ENCODE data around the gene FHIP2A. TPM values are rescaled to one million over a fixed set of nuclear protein-coding genes. Genes with fewer than 3 reads are reported as not detected.
"Not testable (repeated sequence)": the region's sequence is repeated elsewhere in the genome, so short reads cannot be mapped to it uniquely, and the experiment has no call there.

The FHIP2A gene
- polyA plus RNA-seq, 4 donors: 27.6 to 44.3 (median 33.5) TPM

GRCh38 chr10:114811862-114812261 is 9.7 kb upstream of the FHIP2A start:
- DNase-seq (ENCODE audit: low read depth in 4 of 4, low spot score in 3 of 4): no peak

GRCh38 chr10:114815791-114816190 is 5.8 kb upstream of the FHIP2A start:
- DNase-seq (ENCODE audit: low read depth in 4 of 4, low spot score in 3 of 4): no peak

- no peak for DNase-seq (ENCODE audit: low read depth in 4 of 4, low spot score in 3 of 4)
These were observed 5.3 kb upstream of the FHIP2A start for GRCh38 chr10:114816308-114816707.

- no peak for DNase-seq (ENCODE audit: low read depth in 4 of 4, low spot score in 3 of 4)
These were observed 2.3 kb upstream of the FHIP2A start for GRCh38 chr10:114819322-114819721.

- DNase-seq (ENCODE audit: low read depth in 4 of 4, low spot score in 3 of 4): peak in 3 of 4 donors; percentile 12 to 52 (median 23)
These were observed 399 bp downstream of the FHIP2A start for GRCh38 chr10:114821915-114822443.

DNA sequence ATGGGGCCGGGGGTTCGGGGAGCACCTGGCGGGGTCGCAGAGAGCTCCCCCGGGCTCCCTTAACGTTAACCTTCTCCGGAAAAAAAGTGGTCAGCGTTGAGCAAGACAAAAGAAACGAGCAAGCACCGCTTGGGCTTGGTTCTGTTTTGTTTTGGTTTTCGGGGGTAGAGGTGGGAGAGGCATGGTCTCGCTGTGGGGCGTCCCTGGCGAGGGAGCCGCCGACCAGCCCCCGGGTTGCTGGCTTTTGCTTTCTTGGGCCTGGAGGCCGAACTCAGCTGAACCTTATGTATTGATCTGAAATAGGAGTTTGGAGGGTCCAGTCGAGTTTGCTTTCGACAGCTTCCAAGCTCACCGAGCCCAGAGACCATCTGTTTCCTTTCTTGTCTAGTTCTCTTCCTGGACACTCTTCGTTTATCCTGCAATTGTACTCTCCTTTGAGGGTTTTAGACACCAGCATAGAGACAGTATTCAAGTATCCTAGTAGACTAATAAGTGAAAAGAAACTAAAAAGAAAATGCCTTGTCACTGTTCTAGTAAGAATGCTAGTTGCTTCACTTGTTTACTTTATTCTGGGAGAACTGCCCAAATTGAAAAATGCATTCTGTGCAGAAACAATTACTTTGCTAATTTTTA is 980 bp downstream of the FHIP2A start:
- peak in 3 of 4 donors; percentile 33 to 50 (median 47) for DNase-seq (ENCODE audit: low read depth in 4 of 4, low spot score in 3 of 4)

GRCh38 chr10:114823077-114823463 is 1.5 kb downstream of the FHIP2A start:
- DNase-seq (ENCODE audit: low read depth in 4 of 4, low spot score in 3 of 4): peak in 3 of 4 donors; percentile 8 to 31 (median 10)

DNA sequence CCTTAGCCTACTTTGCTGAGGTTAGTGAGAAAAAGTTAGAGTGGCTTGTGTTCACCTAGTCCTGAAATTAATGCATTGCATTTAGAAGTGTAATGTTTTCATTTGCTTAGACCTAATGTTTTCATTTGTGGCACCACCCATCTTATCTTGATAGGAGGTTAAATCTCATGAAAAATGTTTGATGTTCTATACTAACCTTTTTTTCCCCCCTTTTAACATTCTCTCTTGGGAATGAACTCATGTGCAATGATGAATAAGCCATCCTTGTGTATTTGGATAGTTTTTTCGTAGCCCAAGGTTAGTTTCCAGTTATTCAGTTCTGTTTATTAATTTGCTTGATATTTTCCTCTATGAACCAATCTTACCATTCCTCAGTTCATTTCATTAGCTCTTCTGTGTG is 2.8 kb downstream of the FHIP2A start:
- DNase-seq (ENCODE audit: low read depth in 4 of 4, low spot score in 3 of 4): no peak

GRCh38 chr10:114825513-114826253 is 4.1 kb downstream of the FHIP2A start:
- DNase-seq (ENCODE audit: low read depth in 4 of 4, low spot score in 3 of 4): no peak

DNA sequence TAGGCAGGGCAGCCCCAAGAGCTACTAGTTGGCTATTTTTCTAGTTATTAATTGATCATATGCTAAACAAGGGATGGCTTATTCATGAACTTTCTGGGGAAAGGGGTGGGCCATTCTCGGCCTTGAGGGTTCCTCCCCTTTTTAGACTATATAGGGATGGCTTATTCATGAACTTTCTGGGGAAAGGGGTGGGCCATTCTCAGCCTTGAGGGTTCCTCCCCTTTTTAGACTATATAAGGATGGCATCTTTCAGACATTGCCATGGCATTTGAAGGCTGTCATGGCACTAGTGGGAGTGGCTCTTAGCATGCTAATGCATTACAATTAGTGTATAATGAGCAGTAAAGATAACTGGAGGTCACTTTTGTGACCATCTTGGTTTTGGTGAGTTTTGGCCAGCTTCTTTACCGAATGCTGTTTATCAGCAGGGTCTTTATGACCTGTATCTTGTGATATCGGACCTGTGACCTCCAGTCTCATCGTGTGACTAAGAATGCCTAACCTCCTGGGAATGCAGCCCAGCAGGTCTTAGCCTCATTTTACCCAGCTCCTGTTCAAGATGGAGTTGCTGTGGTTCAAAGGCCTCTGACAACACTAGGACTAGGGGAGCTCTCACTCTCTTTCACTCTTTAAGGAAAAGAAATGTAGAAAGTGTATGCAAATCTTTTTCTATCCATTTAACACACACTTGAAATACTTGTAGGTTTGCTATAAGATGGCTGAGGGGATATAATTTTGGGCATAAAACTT is 7.8 kb downstream of the FHIP2A start:
- no peak for DNase-seq (ENCODE audit: low read depth in 4 of 4, low spot score in 3 of 4)

GRCh38 chr10:114831186-114831867 is 9.7 kb downstream of the FHIP2A start:
- DNase-seq (ENCODE audit: low read depth in 4 of 4, low spot score in 3 of 4): no peak

- no peak for DNase-seq (ENCODE audit: low read depth in 4 of 4, low spot score in 3 of 4)
These were observed 16.1 kb downstream of the FHIP2A start for GRCh38 chr10:114837690-114838089.

- DNase-seq (ENCODE audit: low read depth in 4 of 4, low spot score in 3 of 4): no peak
These were observed 18.3 kb downstream of the FHIP2A start for GRCh38 chr10:114839901-114840300.

DNA sequence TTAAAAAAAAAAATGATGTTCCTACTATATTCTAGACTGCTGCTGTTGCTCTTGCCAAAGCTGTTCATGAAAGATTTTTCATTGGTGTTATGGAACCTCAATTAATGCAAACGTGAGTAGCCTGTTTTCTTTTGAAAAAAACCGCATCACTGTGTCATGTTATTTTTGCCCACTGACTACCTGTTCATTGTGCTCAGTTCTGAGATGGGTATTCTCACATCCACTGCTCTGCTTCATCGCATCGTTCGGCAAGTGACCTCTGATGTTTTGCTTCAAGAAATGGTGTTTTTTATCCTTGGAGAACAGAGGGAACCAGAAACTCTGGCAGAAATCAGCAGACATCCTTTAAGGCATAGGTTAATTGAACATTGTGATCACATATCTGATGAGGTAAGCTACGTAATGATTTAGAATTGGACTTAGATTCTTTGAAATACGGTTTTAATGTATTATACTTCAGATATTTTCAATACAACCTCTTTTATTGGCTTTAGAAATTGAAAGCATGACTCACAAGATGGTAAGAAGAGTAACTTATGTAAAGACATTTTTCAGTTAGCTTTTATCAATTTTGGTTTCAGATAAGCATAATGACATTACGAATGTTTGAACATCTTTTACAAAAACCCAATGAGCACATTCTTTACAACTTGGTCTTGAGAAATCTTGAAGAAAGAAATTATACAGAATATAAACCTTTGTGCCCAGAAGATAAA is 24.6 kb downstream of the FHIP2A start:
- DNase-seq (ENCODE audit: low read depth in 4 of 4, low spot score in 3 of 4): no peak

DNA sequence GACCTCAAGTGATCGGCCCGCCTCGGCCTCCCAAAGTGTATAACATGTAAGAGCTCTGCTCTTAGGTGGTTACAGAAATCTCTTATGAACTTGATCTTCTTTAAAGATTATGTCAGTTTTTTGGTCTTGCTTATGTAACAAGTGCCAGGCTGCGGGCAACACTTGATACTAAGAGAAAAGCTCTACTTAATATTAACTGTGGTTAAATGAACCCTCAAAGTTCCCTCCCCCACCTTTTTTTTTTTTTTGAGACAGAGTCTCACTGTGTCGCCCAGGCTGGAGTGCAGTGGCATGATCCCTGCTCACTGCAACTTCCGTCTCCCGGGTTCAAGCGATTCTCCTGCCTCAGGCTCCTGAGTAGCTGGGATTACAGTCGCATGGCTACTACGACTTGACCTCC is 25.9 kb downstream of the FHIP2A start:
- DNase-seq (ENCODE audit: low read depth in 4 of 4, low spot score in 3 of 4): not testable (repeated sequence)

GRCh38 chr10:114849674-114850073 is 28.1 kb downstream of the FHIP2A start:
- no peak for DNase-seq (ENCODE audit: low read depth in 4 of 4, low spot score in 3 of 4)

DNA sequence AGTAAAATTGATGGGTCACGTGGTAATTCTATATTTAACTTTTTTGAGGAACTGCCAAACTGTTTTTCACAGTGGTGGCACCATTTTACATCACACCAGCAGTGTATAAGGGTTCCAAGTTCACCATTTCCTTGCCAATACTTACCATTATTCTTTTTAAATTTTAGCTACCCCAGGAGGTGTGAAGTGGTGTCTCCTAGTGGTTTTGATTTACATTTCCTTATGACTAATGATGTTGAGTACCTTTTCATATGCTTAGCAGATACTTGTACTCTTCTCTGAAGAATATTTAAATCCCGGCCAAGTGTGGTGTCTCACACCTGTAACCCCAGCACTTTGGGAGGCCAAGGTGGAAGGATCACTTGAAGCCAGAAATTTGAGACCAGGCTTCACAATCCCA is 28.5 kb downstream of the FHIP2A start:
- no peak for DNase-seq (ENCODE audit: low read depth in 4 of 4, low spot score in 3 of 4)

DNA sequence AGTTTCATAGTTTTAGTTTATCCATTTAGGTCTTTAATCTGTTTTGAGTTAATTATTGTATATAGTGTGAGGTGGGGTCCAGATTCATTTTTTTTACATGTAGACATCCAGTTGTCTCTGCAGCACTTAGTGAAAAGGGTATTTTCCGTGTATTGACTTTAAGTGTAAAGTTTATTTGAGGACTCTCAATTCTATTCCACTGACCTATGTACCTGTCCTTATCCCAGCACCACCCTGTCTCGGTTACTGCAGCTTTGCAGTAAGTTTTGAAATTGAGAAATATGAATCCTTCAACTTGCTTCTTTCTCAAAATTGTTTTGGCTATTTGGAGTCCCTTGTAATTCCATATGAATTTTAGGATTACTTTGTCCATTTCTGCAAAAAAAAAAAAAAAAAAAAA is 29.8 kb downstream of the FHIP2A start:
- no peak for DNase-seq (ENCODE audit: low read depth in 4 of 4, low spot score in 3 of 4)

- DNase-seq (ENCODE audit: low read depth in 4 of 4, low spot score in 3 of 4): no peak
These were observed 30.6 kb downstream of the FHIP2A start for GRCh38 chr10:114852197-114852596.

DNA sequence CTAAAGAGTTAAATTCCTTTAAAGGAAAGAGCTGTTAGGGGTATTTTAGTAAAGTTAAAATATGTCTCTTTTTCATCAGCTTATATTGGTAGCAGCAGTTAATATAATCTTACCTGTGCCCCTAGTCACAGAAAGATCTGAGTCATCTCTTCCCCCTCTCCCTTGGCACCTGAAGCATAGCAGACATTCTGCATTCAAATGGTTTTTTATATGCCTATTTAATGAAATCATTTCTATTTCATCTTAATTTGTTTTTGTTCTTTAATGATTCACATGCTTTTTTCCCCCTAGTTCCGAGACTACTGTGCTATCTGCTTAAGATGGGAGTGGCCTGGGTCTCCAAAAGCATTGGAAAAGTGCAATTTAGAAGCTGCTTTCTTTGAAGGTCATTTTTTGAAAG is 33.3 kb downstream of the FHIP2A start:
- no peak for DNase-seq (ENCODE audit: low read depth in 4 of 4, low spot score in 3 of 4)

Measured in right renal pelvis (tissue), 4 donors.